ENCODE measurements around the gene TRERF1. TPM values are rescaled to one million over a fixed set of nuclear protein-coding genes. Genes with fewer than 3 reads are reported as not detected.
A peak's percentile ranks its signal among the peaks of the same experiment; 100 is the strongest.
"Not testable (repeated sequence)": the region's sequence is repeated elsewhere in the genome, so short reads cannot be mapped to it uniquely, and the experiment has no call there.

Gene TRERF1
- total RNA-seq, 4 donors from 2014 or later: 6.9 to 12.1 (median 8.8) TPM

- intact Hi-C loops (cut with DNase I; ENCODE audit: low total_unique reads): no loop called here
- TF ChIP-seq CTCF (IDR thresholded peaks at IDR 0.05) (no peak), POLR2A (IDR thresholded peaks at IDR 0.05) (no peak)
- no peak overlapping the region for H3K4me3 ChIP-seq (ENCODE audit: low read depth, poor library complexity, severe bottlenecking)
- DNase-seq (ENCODE audit: low spot score in 2 of 2): peak in 1 of 2 donors; percentile 81
- WGBS, 2 donors: 36 to 40% methylated on average over 8 of the region's 8 CpGs
Observed at GRCh38 chr6:42193491-42193894, 258.2 kb downstream of the TRERF1 start.

GRCh38 chr6:42192385-42192784, 259.3 kb downstream of the TRERF1 start:
- WGBS, 2 donors: 89% methylated on average over 5 of the region's 5 CpGs
- peak in 1 of 2 donors; percentile 31 for DNase-seq (ENCODE audit: low spot score in 2 of 2)
- intact Hi-C loops (cut with DNase I; ENCODE audit: low total_unique reads); H3K4me3 ChIP-seq (ENCODE audit: low read depth, poor library complexity, severe bottlenecking): not testable (repeated sequence)

GRCh38 chr6:42190554-42191183, 261.1 kb downstream of the TRERF1 start:
- peak in 1 of 2 donors; percentile 43 for DNase-seq (ENCODE audit: low spot score in 2 of 2)
- TF ChIP-seq CTCF (IDR thresholded peaks at IDR 0.05): no peak
- TF ChIP-seq POLR2A (IDR thresholded peaks at IDR 0.05): no peak
- intact Hi-C loops (cut with DNase I; ENCODE audit: low total_unique reads): no loop called here
- H3K4me3 ChIP-seq (ENCODE audit: low read depth, poor library complexity, severe bottlenecking): no peak overlapping the region
- WGBS, 2 donors: 74 to 81% methylated on average over 5 of the region's 5 CpGs

GRCh38 chr6:42188406-42188805, 263.3 kb downstream of the TRERF1 start:
- peak in 1 of 2 donors; percentile 76 for DNase-seq (ENCODE audit: low spot score in 2 of 2)
- intact Hi-C loops (cut with DNase I; ENCODE audit: low total_unique reads): no loop called here
- H3K4me3 ChIP-seq (ENCODE audit: low read depth, poor library complexity, severe bottlenecking): no peak overlapping the region
- WGBS, 2 donors: 80 to 89% methylated on average over 6 of the region's 6 CpGs
- TF ChIP-seq POLR2A (IDR thresholded peaks at IDR 0.05): no peak
- no peak for TF ChIP-seq CTCF (IDR thresholded peaks at IDR 0.05)

GRCh38 chr6:42185597-42185996, 266.1 kb downstream of the TRERF1 start:
- H3K4me3 ChIP-seq (ENCODE audit: low read depth, poor library complexity, severe bottlenecking): no peak overlapping the region
- intact Hi-C loops (cut with DNase I; ENCODE audit: low total_unique reads): no loop called here
- no peak for DNase-seq (ENCODE audit: low spot score in 2 of 2)
- TF ChIP-seq CTCF (IDR thresholded peaks at IDR 0.05): no peak
- 78 to 79% methylated on average over 10 of the region's 10 CpGs for WGBS, 2 donors

- intact Hi-C loops (cut with DNase I; ENCODE audit: low total_unique reads): no loop called here
- no peak overlapping the region for H3K4me3 ChIP-seq (ENCODE audit: low read depth, poor library complexity, severe bottlenecking)
- 74 to 91% methylated on average over 3 to 4 of the region's 4 CpGs for WGBS, 2 donors
- TF ChIP-seq CTCF (IDR thresholded peaks at IDR 0.05) (no peak), POLR2A (IDR thresholded peaks at IDR 0.05) (no peak)
- DNase-seq (ENCODE audit: low spot score in 2 of 2): no peak
Observed at GRCh38 chr6:42184475-42184874, 267.3 kb downstream of the TRERF1 start.

Data from lower leg skin (tissue), 4 donors.